HTERT RPE-1 (cell line): ENCODE data around the gene IFT88.

Experiments used
- in situ Hi-C: fragments of 300-500 bp; cut with MboI; formaldehyde crosslinking; loops from 4 replicates; pipeline ENCODE4 v1.14.3; 2020; ENCODE audit warnings: low sequenced_read_pairs

IFT88 gene, protein sequence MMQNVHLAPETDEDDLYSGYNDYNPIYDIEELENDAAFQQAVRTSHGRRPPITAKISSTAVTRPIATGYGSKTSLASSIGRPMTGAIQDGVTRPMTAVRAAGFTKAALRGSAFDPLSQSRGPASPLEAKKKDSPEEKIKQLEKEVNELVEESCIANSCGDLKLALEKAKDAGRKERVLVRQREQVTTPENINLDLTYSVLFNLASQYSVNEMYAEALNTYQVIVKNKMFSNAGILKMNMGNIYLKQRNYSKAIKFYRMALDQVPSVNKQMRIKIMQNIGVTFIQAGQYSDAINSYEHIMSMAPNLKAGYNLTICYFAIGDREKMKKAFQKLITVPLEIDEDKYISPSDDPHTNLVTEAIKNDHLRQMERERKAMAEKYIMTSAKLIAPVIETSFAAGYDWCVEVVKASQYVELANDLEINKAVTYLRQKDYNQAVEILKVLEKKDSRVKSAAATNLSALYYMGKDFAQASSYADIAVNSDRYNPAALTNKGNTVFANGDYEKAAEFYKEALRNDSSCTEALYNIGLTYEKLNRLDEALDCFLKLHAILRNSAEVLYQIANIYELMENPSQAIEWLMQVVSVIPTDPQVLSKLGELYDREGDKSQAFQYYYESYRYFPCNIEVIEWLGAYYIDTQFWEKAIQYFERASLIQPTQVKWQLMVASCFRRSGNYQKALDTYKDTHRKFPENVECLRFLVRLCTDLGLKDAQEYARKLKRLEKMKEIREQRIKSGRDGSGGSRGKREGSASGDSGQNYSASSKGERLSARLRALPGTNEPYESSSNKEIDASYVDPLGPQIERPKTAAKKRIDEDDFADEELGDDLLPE

DNA sequence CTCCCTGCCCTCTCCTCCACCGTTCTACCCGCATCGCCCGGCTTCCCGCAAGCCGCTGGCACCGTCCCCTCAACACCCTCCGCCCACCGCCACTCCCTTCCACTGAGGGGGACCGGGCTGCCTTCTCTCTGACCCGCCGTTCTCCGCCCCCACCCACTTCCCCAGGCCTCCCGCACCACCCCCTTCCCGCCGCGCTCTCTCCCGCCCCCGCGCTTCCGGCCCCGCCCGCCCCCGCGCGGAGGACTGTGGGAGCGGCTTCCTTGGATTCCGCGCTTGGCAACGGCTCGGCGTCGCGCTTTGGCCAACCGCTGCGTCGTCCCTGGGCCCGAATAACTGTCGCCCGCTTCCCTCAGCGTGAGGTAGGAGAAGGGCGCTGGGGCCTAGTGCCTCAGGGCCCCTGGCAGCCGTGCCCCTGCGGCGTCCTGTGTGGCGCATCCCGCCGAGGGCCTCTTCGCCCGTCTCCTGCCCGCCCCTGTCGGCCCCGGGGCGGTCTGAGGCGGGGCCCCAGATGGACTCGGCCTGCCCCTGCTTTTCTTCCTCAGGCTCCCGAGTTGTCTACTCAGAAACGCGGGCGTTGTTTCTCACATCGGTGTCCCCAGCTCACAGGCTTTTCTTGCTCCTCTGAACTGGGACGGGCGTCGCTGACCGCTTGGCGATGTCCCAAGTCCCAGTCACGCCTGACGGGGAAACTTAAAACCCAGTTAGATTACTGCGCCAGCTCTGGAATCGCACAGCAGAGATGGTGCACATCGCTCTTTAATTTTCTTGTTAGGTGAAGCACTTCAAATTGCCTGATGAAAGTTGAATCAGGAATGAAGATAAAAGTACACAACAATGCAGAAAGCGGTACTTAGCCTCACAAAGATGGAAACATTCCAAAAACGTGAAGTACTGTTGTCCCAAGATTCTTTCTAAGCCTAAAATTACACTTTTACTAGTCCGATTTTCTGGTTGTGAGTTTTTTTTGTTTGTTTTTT lies at the start of gene IFT88:
IFT88 (plus strand) TSS at position 260 of the 977 bp plus-strand sequence. CDS start 7,229 bp downstream, outside the sequence.
- in situ Hi-C loops = no loop called here

DNA sequence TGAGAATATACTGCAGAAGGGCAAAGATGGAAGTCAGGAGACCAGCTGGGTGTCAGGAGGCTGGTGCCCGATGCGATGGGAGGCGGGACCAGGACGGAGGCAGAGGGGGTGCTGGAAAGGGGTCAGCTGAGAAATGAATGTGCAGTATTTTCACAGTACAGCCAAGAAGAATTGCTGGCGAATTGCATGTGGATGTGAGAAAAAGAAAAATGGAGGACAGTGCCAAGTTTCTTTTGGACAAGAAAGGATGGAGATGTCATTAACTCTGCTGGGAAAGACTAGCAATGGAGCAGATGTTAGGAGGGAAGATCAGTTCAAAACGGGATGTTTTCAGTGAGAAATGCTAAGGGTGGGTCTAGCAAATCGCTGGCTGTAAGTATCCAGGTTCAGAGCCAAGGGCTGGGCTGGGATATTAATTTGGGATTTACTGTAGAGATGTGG lies 48.3 kb upstream of the IFT88 start:
- in situ Hi-C loops = no loop called here

DNA sequence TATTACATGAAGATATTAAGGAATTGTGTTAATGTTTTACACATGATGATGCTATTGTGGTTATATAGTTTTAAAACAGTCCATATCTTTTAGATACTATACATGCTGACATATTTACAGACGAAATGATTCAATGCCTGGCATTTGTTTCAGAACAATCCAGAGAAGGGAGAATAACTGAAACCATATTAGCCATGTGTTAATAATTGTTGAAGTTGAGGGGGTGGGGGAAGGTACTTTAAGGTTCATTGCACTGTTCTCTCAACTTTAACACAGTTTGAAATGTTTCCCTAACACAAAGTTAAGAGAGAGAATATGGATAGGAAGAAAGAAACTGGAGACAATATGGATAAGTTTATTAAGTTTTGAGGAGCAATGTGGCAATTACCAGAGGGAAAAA lies 47.1 kb upstream of the IFT88 start:
- in situ Hi-C loops = no loop called here

DNA sequence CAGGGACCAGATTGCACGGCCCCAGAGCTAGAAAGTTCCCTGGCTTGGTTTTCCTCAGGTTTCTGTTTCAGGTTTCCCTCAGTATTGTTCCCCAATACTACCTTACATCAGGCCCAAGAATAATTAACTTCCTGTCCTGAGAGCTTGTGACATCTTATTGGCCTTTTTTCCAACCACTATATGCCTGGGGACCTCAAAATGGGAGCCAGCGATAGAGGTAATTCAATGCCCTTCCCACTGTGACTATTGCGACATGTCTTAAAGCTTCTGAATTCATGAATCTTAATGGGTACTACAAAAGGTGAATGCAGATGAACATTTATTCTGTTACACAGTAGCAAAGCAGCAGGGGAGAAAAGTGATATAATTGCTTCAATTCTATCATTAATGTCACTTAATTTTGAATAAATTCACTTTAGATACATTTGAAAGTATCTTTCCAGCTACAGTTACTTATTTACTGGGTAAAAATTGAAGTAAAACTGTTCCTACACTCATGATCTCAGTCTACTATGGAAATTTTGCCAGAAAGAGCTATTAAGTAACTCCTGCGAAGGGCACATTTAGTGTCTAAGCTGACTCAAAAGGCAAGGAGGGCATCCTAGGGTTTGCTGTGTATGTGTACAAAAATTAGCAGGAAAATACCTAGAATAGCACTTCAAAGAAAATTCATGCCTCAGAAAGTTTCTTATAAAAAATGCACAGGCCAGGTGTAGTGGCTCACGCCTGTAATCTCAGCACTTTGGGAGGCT lies 45.4 kb upstream of the IFT88 start:
- in situ Hi-C loops = no loop called here

DNA sequence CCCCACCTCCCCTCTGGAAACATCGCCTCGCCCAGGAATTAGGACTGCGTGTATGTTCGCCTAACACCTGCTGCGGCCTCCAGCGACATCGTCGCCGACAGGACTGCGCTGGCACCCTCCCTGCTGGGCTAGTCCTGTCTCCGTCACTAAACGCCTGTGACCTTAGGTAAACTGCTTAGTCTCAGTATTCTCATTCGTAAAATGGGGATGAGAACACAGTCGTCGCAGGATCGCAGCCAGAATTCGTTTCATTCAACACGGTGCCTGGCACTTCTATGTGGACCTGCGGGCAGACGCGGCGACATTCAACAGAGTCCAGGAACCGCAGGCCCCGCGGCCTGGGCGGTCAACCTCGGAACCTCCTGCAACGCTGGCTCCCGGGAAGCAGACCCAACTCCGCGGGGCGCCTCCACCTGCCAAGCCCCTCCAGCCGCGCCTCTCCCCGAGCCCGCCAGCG lies 41.8 kb upstream of the IFT88 start:
- in situ Hi-C loops = no loop called here

DNA sequence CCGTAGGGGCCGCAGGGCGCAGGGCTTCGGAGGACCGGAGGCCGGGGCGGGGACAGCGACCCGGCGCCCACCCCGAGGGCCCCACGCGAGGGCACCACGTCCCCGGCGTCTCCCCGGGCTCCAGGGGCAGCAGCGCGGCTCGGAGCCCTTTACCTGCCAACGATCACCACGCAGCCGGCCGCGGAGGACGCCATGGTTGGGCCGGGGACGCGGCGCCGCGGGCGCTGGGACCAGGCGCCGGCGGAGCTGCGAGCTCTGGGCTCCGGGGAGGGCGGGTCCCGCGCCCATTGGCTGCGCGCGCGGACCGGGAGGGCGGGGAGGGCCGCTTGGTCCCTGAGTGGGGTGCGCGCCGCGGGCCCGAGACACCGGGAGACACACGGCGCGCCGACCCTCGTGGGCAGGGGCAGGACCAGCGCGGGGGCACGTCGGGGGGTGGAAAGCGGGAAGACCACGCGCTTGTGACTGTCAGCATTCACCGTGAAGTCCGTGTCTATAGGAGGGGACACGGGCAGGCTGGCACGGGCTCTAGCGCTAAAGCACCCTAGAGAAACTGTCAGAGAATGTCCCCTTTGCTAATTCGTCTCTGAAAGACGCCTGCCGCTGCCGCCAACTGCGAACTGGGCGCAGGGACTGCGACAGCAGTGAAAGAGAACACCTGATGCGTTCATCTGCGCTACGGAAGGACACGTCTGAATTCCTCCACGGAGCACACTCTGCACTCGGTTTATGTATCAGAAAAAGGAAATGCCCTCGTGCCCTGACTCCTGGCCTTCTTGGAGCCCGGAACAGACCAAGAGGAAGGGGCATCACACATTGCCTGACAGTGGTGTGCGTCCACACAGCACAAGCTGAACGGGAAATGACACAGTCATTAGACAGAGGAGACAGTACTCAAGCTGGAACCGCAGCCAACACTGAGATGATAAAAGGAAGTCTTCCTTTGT lies 41.1 kb upstream of the IFT88 start, which contains the start of gene CRYL1:
CRYL1 (minus strand) TSS at position 257 of the 944 bp plus-strand sequence; CDS start at position 194, 63 bp downstream.
- in situ Hi-C loops = no loop called here

DNA sequence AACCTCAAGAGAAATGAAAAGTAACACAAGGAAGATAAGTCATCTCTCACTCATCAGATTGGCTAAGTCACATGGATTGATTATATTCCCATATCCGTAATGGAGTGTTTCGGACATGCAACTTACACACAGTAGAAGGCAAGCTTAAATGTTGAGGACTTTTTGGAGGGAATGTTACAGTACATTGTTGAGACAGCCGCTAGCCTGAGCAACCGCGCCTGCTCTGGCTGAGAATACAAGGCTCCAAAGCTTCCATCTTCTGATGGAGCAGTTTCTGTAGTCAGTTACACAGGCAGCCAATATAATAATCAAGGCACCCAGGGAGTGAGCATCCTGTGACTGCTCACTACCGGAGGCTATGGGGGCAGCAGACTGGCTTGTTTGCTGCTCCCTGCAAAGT lies 40.3 kb upstream of the IFT88 start:
- in situ Hi-C loops = no loop called here

DNA sequence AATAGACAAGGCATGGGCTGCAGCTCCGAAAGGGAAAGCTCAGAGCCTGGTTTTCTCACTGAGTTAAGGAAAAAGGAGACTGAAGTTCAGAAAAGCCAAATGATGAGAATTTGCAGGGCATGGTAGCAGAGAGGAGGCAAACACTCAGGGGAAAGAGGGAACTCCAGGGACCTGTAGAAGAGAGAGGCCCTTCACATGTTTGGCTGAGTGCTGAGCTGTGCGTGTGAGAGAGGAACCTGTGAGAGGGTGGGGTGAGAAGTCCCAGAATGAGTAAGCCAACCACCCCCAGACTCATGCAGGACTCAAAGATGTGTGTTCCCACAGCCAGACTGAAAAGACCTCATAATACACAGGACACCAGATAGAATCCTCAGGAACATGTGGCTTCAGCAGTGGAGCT lies 38.5 kb upstream of the IFT88 start:
- in situ Hi-C loops = no loop called here

DNA sequence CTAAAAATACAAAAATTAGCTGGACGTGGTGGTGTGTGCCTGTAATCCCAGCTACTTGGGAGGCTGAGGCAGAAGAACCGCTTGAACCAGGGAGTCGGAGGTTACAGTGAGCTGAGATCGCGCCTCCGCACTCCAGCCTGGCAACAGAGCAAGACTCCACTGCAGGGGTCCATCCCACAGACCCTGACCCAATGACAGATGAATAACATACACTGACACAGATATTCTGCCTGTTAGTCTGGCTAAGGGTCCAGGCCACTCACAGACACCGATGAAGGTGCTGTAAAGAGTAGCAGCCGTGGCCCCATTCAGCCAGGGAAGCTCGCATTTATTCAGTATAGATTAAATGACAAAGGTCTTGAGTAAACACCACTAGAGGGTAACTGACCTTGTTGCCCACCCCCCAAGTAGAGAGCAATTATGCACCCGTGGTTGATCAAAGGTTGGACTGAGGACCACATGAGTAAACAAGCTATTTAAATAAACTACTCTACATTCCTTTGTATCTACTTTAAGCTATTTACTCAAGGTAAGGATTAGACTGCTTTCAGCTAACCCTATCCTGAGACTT lies 32.8 kb upstream of the IFT88 start:
- in situ Hi-C loops = no loop called here

DNA sequence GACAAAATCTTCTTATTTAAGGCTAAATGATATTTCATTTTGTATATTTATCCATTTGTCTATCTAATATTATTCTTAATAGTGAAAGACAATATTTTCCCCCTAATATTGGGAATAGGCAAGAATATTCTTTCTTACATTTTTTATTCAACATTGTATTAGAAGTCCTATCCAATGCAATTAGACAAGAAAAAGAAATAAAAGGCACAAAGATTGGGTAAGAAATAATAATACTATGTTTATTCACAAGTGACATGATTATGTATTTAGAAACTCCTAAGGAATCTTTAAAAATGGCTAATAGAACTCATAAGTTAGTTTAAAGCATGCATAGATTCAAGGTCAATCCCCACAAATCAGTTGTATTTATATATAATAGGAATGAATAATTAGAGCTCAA lies 30.0 kb upstream of the IFT88 start:
- in situ Hi-C loops = no loop called here

DNA sequence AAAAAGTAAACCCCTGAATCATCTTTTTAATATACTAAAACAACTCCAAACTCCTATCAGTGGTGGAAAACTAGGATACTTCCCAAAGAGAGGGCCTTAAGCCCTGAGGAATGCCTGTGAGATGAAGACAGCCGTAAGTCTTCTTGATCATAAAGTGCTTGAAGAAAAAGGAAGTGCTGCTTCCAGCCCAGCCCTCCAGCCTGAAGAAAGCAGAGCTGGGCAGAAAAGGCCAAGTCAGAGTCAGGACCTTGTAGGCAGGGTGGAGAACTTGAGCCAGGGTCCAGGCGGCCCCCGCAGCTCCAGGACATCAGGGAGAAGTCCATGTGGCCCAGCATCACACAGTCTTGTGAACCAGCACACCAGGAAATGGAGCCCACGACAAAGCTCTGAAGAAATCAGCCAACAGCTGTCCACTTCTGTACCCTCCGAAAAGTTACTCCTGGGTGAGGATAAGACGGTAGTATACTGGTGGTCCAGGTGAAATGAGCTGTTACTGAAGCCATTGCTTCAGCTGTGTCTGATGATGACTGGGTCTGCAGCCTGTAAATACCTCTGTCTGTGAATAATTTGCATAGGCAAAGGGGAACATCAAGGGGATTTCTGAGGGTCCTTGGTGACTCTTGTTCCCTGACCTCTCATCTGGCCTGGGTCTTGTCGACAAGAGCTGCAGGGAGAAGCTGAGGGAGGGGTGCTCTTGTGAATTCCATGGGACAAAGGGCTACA lies 22.6 kb upstream of the IFT88 start:
- in situ Hi-C loops = no loop called here

DNA sequence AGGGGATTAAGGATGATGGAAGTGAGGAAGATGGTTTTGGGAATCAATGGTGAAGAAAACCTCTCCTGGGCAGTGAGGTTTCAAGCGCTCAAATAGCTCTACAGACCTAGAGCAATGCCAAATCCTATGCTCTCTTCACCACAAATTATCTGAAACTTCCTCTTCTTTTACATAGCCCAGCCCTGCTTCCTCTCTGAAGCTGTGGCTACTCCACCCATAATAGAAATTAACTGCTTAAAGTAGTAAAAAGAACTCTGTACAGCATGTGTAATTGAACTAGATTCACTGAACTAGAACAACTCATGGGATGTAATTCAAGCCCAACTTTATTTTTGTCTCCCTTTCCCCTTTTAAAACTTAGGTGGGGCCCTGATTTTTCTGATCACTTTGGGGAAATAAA lies 20.4 kb upstream of the IFT88 start:
- in situ Hi-C loops = no loop called here

DNA sequence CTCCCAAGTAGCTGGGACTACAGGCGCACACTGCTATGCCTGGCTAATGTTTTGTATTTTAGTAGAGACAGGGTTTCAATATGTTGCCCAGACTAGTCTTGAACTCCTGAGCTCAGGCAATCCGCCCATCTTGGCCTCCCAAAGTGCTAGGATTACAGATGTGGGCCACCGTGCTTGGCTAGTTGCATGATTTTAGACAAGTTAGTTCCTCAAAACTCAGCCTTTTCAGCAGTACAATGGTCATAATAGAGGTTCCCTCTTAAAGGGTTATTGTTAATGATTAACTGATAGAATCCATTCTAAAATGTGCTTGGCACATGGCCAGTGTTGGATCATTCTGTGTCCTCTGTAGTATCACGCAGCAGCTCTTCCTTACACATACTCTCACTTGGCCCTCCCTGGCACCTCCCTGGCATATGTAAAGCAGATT lies 19.5 kb upstream of the IFT88 start:
- in situ Hi-C loops = no loop called here

DNA sequence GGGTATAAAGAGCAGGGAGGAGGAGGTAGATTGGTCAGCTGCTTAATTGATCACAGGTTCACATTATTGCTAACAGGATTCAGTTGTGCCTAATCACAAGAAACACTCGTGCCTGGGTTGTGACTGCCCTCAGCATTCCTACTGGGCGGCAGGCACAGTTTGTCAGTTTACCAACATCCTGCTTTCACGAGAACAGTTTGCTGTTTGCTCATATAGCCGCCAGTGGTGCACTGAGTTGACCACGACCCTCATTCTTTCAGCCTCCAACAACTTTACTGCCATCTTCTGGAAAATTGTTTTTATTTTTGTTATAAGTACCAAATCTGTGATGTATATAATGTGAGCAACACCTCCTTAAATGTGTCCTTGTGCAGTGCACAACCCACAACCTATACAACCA lies 16.2 kb upstream of the IFT88 start:
- in situ Hi-C loops = no loop called here

DNA sequence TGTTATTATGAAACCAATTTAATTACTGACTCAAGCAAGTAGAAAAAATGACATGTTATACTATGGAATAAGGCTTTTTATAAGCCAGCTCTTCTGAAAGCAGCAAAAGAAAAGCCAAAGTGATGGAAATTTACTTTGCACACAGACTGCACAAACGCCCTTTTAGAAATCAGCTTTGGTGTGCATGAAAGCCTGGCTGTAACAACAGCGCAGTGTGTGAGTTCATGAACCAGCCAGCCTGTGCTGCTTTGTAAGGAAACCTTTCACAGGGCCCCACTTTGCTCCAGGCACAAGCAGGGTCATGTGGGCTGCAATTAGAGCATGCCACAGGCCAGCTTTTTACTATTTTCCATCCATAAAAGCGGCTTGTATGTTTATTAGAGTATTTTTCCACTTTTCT lies 13.6 kb upstream of the IFT88 start:
- in situ Hi-C loops = no loop called here

DNA sequence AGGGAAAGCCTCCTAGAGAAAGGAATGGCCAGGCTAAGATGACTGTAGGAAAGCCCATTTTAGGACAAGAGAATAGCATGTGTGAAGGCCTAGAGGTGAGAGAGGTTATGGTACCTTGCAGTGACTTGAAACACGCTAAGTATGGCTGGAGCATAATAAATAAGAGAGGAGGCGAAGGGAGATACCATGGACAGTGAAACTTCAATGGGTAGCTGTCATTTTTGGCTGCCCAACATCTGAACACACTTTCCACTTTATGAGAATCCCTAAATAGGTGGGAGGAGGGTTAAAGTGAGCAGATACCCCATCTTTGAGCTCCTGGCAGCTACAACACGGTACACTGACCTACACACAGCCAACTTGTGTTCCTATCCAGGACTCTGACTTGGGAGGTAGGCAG lies 8.0 kb upstream of the IFT88 start:
- in situ Hi-C loops = no loop called here

DNA sequence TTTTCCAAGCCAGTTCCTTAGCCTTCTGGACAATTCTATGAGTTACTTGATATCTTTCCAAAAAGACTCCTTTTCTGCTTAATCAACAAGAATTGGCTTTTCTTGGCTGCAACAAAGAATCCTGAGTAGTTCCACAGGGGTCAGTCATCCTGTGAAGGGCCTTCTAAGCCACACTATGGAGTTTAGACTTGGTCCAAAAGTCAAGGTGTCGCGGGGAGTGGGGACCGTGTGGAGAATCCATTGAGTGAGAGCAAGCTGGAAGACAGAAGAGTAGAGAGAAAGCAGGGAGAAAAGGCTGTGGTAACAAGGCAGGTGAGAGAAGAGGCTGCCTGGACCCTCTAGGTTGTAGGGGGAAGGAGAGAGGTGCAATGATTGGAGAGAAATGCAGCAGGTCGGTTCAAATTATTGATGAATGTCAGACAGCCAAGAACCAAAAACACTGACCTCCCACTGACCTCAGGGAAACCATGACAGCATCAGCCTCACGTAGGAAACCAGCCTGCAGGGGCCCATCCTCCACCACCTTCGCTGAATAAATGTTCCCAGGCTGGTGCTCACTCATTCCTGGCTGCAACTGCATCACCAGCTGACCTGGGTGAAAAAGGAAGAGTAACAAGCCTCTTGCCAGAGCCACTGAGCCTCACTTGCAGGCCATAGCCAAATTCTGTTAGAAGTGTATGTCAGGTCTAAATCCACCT lies 7.1 kb upstream of the IFT88 start:
- in situ Hi-C loops = no loop called here
